ENCODE results near the gene SMARCAL1. TPM values are rescaled to one million over a fixed set of nuclear protein-coding genes. Genes with fewer than 3 reads are reported as not detected.

Gene SMARCAL1
- total RNA-seq, 1 experiment from 2014 or later, result 20.9 TPM

DNA sequence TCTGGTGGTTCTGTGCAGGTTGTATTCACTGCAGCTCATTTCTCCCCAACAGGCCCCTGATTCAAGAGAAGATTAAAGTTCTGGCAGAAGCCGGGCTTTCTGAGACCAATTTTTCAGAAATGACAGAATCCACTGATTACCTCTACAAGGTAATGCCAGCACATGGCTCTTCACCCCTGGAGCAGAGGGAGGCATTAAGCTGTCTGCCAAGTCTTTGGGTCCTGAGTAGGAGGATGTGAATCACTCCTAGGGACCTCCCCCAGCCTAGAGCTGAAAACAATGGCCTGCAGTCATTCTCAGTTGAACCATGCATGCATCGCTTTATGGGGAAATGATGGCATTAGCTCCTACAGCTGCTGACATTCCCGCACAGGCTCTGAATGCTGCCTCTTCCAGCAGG lies 65.9 kb downstream of the SMARCAL1 start:
- Mint-ChIP-seq H3K27ac (no peak overlapping the region), H3K4me3 (no peak overlapping the region), H3K9me3 (no peaks in the 10 kb centered on the region), H3K27me3 (ENCODE audit: low read depth) (no peaks in the 10 kb centered on the region), H3K4me1 (peaks cover 10% of the 10 kb centered on the region), H3K36me3 (peaks cover 12% of the 10 kb centered on the region)
- ChIA-PET CTCF (interaction anchor here (1.4 kb wide), 1 partner anchor 8 kb away, joined by 4 read pairs; no protein-coding TSS in a partner anchor), POLR2A (interaction anchor here (1.1 kb wide), 1 partner anchor 21 kb away, joined by 5 read pairs; the partner anchor contains the start of gene RPL37A)
- ATAC-seq, result peak; percentile 59
- TF ChIP-seq, protein P1, sequence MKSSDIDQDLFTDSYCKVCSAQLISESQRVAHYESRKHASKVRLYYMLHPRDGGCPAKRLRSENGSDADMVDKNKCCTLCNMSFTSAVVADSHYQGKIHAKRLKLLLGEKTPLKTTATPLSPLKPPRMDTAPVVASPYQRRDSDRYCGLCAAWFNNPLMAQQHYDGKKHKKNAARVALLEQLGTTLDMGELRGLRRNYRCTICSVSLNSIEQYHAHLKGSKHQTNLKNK (CRISPR knock-in tag; IDR thresholded peaks at IDR 0.05), result no peak
- TF ChIP-seq, protein P2, sequence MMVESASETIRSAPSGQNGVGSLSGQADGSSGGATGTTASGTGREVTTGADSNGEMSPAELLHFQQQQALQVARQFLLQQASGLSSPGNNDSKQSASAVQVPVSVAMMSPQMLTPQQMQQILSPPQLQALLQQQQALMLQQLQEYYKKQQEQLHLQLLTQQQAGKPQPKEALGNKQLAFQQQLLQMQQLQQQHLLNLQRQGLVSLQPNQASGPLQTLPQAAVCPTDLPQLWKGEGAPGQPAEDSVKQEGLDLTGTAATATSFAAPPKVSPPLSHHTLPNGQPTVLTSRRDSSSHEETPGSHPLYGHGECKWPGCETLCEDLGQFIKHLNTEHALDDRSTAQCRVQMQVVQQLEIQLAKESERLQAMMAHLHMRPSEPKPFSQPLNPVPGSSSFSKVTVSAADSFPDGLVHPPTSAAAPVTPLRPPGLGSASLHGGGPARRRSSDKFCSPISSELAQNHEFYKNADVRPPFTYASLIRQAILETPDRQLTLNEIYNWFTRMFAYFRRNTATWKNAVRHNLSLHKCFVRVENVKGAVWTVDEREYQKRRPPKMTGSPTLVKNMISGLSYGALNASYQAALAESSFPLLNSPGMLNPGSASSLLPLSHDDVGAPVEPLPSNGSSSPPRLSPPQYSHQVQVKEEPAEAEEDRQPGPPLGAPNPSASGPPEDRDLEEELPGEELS (CRISPR knock-in tag; IDR thresholded peaks at IDR 0.05), result no peak
- no peak for TF ChIP-seq SMAD4 (CRISPR knock-in tag; IDR thresholded peaks at IDR 0.05)
- no peak for TF ChIP-seq ZNF263 (CRISPR knock-in tag; IDR thresholded peaks at IDR 0.05; ENCODE audit: low read depth)
- TF ChIP-seq ZNF396 (CRISPR knock-in tag; IDR thresholded peaks at IDR 0.05; ENCODE audit: borderline replicate concordance), result no peak
- TF ChIP-seq, protein P3, sequence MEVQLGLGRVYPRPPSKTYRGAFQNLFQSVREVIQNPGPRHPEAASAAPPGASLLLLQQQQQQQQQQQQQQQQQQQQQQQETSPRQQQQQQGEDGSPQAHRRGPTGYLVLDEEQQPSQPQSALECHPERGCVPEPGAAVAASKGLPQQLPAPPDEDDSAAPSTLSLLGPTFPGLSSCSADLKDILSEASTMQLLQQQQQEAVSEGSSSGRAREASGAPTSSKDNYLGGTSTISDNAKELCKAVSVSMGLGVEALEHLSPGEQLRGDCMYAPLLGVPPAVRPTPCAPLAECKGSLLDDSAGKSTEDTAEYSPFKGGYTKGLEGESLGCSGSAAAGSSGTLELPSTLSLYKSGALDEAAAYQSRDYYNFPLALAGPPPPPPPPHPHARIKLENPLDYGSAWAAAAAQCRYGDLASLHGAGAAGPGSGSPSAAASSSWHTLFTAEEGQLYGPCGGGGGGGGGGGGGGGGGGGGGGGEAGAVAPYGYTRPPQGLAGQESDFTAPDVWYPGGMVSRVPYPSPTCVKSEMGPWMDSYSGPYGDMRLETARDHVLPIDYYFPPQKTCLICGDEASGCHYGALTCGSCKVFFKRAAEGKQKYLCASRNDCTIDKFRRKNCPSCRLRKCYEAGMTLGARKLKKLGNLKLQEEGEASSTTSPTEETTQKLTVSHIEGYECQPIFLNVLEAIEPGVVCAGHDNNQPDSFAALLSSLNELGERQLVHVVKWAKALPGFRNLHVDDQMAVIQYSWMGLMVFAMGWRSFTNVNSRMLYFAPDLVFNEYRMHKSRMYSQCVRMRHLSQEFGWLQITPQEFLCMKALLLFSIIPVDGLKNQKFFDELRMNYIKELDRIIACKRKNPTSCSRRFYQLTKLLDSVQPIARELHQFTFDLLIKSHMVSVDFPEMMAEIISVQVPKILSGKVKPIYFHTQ (CRISPR knock-in tag; IDR thresholded peaks at IDR 0.05), result no peak
- TF ChIP-seq, protein P4, sequence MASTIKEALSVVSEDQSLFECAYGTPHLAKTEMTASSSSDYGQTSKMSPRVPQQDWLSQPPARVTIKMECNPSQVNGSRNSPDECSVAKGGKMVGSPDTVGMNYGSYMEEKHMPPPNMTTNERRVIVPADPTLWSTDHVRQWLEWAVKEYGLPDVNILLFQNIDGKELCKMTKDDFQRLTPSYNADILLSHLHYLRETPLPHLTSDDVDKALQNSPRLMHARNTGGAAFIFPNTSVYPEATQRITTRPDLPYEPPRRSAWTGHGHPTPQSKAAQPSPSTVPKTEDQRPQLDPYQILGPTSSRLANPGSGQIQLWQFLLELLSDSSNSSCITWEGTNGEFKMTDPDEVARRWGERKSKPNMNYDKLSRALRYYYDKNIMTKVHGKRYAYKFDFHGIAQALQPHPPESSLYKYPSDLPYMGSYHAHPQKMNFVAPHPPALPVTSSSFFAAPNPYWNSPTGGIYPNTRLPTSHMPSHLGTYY (CRISPR knock-in tag; IDR thresholded peaks at IDR 0.05), result no peak
- TF ChIP-seq, protein P5, sequence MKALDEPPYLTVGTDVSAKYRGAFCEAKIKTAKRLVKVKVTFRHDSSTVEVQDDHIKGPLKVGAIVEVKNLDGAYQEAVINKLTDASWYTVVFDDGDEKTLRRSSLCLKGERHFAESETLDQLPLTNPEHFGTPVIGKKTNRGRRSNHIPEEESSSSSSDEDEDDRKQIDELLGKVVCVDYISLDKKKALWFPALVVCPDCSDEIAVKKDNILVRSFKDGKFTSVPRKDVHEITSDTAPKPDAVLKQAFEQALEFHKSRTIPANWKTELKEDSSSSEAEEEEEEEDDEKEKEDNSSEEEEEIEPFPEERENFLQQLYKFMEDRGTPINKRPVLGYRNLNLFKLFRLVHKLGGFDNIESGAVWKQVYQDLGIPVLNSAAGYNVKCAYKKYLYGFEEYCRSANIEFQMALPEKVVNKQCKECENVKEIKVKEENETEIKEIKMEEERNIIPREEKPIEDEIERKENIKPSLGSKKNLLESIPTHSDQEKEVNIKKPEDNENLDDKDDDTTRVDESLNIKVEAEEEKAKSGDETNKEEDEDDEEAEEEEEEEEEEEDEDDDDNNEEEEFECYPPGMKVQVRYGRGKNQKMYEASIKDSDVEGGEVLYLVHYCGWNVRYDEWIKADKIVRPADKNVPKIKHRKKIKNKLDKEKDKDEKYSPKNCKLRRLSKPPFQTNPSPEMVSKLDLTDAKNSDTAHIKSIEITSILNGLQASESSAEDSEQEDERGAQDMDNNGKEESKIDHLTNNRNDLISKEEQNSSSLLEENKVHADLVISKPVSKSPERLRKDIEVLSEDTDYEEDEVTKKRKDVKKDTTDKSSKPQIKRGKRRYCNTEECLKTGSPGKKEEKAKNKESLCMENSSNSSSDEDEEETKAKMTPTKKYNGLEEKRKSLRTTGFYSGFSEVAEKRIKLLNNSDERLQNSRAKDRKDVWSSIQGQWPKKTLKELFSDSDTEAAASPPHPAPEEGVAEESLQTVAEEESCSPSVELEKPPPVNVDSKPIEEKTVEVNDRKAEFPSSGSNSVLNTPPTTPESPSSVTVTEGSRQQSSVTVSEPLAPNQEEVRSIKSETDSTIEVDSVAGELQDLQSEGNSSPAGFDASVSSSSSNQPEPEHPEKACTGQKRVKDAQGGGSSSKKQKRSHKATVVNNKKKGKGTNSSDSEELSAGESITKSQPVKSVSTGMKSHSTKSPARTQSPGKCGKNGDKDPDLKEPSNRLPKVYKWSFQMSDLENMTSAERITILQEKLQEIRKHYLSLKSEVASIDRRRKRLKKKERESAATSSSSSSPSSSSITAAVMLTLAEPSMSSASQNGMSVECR (CRISPR knock-in tag; IDR thresholded peaks at IDR 0.05; ENCODE audit: borderline replicate concordance), result no peak
- TF ChIP-seq FOXP1 (CRISPR knock-in tag; IDR thresholded peaks at IDR 0.05; ENCODE audit: borderline replicate concordance), result no peak
- no peak for TF ChIP-seq TP53 (CRISPR knock-in tag; IDR thresholded peaks at IDR 0.05)
- TF ChIP-seq, protein P6, sequence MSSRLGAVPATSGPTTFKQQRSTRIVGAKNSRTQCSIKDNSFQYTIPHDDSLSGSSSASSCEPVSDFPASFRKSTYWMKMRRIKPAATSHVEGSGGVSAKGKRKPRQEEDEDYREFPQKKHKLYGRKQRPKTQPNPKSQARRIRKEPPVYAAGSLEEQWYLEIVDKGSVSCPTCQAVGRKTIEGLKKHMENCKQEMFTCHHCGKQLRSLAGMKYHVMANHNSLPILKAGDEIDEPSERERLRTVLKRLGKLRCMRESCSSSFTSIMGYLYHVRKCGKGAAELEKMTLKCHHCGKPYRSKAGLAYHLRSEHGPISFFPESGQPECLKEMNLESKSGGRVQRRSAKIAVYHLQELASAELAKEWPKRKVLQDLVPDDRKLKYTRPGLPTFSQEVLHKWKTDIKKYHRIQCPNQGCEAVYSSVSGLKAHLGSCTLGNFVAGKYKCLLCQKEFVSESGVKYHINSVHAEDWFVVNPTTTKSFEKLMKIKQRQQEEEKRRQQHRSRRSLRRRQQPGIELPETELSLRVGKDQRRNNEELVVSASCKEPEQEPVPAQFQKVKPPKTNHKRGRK (CRISPR knock-in tag; IDR thresholded peaks at IDR 0.05; ENCODE audit: borderline replicate concordance), result no peak
- TF ChIP-seq SP1 (CRISPR knock-in tag; conservative IDR thresholded peaks at IDR 0.05), result no peak
- DNase-seq (ENCODE audit: low spot score), result no peak
